ENCODE results near the gene MACROD2.

Gene MACROD2

GRCh38 chr20:15742627-15743026, 1747.3 kb downstream of the MACROD2 start:
- Mint-ChIP-seq H3K27ac (no peak overlapping the region), H3K27me3 (no peaks in the 10 kb centered on the region), H3K4me3 (no peak overlapping the region), H3K4me1 (no peaks in the 10 kb centered on the region), H3K9me3 (peaks cover 2% of the 10 kb centered on the region), H3K36me3 (no peaks in the 10 kb centered on the region)
- no peak for DNase-seq
- CTCF ChIA-PET = no interaction called here

- H3K9me3 Mint-ChIP-seq = peaks cover 8% of the 10 kb centered on the region
- no peaks in the 10 kb centered on the region for H3K36me3 Mint-ChIP-seq
- no peak overlapping the region for H3K4me3 Mint-ChIP-seq
- no peak for DNase-seq
- H3K27me3 Mint-ChIP-seq = no peaks in the 10 kb centered on the region
- CTCF ChIA-PET = no interaction called here
- no peaks in the 10 kb centered on the region for H3K4me1 Mint-ChIP-seq
- H3K27ac Mint-ChIP-seq = no peak overlapping the region
These were observed 1760.9 kb downstream of the MACROD2 start for GRCh38 chr20:15756002-15756753.

- Mint-ChIP-seq H3K27me3 (no peaks in the 10 kb centered on the region), H3K4me1 (no peaks in the 10 kb centered on the region), H3K9me3 (peaks cover 8% of the 10 kb centered on the region), H3K27ac (peak overlapping the region; percentile 28), H3K4me3 (no peak overlapping the region), H3K36me3 (no peaks in the 10 kb centered on the region)
- DNase-seq = no peak
- CTCF ChIA-PET = no interaction called here
These were observed 1761.4 kb downstream of the MACROD2 start for GRCh38 chr20:15756754-15757115.

DNA sequence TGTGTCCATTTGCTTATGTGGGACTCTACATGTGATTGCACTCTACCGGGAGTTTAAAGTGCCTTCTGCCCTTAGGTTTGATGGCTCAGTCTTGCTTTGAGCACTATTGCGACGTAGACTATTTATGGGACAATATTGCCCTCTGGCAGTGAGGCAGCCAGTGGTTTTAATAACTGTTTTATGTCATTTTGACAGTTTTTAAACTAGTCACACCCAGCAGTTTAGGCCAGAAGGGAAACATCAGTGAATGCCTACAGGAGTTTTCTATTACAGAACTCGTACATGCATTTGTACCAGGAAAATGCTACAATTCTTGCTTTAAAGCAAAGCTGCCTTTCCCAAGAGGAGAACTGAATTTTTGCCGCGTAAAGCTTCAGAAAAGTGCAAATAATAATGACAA, 1764.3 kb downstream of the MACROD2 start:
- CTCF ChIA-PET = no interaction called here
- DNase-seq = no peak
- Mint-ChIP-seq H3K9me3 (peaks cover 8% of the 10 kb centered on the region), H3K27me3 (no peaks in the 10 kb centered on the region), H3K4me3 (no peak overlapping the region), H3K27ac (no peak overlapping the region), H3K4me1 (no peaks in the 10 kb centered on the region), H3K36me3 (no peaks in the 10 kb centered on the region)

GRCh38 chr20:15760001-15760621, 1764.8 kb downstream of the MACROD2 start:
- H3K27ac Mint-ChIP-seq = no peak overlapping the region
- no peak overlapping the region for H3K4me3 Mint-ChIP-seq
- H3K4me1 Mint-ChIP-seq = no peaks in the 10 kb centered on the region
- H3K9me3 Mint-ChIP-seq = peaks cover 8% of the 10 kb centered on the region
- no peak for DNase-seq
- CTCF ChIA-PET = no interaction called here
- no peaks in the 10 kb centered on the region for H3K36me3 Mint-ChIP-seq
- H3K27me3 Mint-ChIP-seq = no peaks in the 10 kb centered on the region

DNA sequence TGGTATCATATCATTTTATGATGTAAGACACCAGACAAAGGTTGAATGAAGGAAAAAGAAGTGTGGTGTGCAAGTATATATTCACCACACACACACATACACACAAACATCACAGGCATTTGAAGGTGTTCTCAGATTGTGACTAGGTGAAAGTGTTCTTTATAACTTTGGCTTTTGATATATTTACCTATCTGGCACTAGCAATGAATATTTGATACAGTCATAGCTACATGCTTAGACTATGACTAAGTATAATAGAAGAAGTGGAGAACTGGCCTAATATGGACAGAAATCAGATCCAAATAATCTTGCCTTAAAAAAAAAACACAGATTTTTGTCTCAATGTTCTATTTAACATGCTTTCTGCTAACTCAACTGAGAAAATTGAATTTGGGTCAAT, 1768.0 kb downstream of the MACROD2 start:
- Mint-ChIP-seq H3K27me3 (no peaks in the 10 kb centered on the region), H3K36me3 (no peaks in the 10 kb centered on the region), H3K4me3 (no peak overlapping the region), H3K27ac (no peak overlapping the region), H3K4me1 (no peaks in the 10 kb centered on the region), H3K9me3 (peaks cover 3% of the 10 kb centered on the region)
- CTCF ChIA-PET = no interaction called here
- DNase-seq = no peak

DNA sequence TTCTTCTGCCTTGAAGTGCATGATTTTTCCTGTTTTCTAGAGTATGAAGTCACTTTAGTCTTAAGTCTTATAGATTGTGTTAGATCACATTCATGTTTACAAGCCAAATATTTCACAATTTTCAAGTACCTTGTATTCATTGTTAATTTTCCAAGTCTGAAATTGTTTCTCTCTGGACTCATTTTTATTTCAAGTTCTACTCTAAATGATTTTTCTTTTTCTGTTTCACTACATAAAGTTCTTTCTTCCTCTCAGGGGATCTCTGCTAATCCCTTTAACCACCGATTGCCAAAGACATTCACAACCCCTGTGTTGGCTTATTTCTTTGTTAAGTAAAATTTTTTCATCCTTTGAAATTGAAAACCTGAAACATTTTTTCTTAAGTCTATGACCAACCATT, 1772.3 kb downstream of the MACROD2 start:
- Mint-ChIP-seq H3K27me3 (no peaks in the 10 kb centered on the region), H3K9me3 (peaks cover 2% of the 10 kb centered on the region), H3K27ac (no peak overlapping the region), H3K36me3 (no peaks in the 10 kb centered on the region), H3K4me3 (no peak overlapping the region), H3K4me1 (no peaks in the 10 kb centered on the region)
- DNase-seq = no peak
- CTCF ChIA-PET = no interaction called here

DNA sequence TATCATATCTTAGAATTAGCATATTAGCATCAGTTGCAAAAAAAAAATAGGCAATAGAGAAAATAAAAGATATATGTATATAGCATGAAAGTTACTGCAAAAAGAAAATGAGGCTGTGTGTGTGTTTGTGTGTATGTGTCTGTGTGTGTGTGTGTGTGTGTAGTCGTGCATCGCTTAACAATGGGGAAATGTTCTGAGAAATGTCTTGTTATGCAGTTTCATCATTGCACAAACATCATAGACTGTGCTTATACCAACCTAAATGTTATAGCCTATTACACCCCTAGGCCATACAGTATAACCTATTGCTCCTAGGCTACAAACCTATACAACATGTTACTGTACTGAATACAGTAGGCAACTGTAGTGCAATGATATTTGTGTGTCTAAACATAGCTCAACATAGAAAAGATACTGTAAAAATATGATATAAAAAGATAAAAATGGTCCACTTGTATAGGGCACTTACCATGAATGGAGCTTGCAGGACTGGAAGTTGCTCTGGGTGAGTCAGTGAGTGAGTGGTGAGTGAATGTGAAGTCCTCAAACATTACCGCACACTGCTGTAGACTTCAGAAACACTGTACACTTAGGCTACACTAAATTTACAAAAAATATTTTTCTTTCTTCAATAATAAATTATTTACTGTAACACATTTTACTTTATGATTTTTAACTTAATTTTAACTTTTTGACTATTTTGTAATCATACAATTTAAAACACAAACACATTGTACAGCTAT, 1772.9 kb downstream of the MACROD2 start:
- H3K36me3 Mint-ChIP-seq = no peaks in the 10 kb centered on the region
- H3K27me3 Mint-ChIP-seq = no peaks in the 10 kb centered on the region

DNA sequence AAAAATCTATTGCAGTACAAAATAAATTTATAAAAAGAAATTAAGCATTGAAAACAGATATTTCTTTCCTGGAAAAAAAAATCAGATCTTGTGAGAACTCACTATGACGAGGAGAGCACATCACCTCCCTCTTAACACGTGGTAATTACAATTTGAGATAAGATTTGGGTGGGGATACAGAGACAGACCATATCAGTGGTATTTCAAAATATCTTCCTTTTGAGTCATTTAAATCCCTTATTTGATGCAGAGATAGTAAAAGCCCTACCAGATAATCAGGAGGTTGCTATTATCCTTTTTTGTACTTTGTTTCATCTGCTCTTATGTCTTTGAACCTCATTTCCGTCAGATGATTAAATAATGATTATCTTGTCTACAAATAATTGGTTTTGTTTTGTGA, 1777.5 kb downstream of the MACROD2 start:
- no peaks in the 10 kb centered on the region for H3K36me3 Mint-ChIP-seq
- no peak overlapping the region for H3K4me3 Mint-ChIP-seq
- H3K9me3 Mint-ChIP-seq = peaks cover 2% of the 10 kb centered on the region
- no peak for DNase-seq
- no peaks in the 10 kb centered on the region for H3K27me3 Mint-ChIP-seq
- H3K27ac Mint-ChIP-seq = no peak overlapping the region
- CTCF ChIA-PET = no interaction called here
- H3K4me1 Mint-ChIP-seq = no peaks in the 10 kb centered on the region

More for the DNA sequence above, 1772.9 kb downstream of the MACROD2 start:
- no peak for DNase-seq
- Mint-ChIP-seq H3K4me3 (no peak overlapping the region), H3K27ac (no peak overlapping the region), H3K4me1 (no peaks in the 10 kb centered on the region), H3K9me3 (peaks cover 2% of the 10 kb centered on the region)
- CTCF ChIA-PET = no interaction called here

DNA sequence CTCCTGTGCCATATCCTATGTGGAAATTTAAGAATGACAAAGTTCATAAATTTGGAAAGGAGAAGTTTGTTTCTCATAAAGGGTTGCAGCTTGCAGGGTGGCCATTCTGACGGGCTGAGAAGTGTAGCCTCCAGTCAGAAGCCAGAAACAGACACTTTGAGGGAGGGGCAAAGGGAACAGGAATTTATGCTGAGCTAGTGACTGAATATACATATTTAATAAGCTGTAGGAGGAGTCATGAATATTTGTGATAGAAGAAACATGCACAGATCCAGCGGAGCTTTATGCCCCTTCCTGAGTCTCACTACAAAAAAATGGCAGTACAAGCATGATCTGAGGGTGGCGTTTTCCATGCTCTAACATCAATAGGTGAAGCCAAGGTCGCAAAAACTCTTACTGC, 1779.6 kb downstream of the MACROD2 start:
- Mint-ChIP-seq H3K4me1 (no peaks in the 10 kb centered on the region), H3K36me3 (no peaks in the 10 kb centered on the region), H3K27ac (no peak overlapping the region), H3K9me3 (peaks cover 3% of the 10 kb centered on the region), H3K4me3 (no peak overlapping the region), H3K27me3 (no peaks in the 10 kb centered on the region)
- CTCF ChIA-PET = no interaction called here
- no peak for DNase-seq

- Mint-ChIP-seq H3K27ac (no peak overlapping the region), H3K27me3 (no peaks in the 10 kb centered on the region)
- CTCF ChIA-PET = no interaction called here
These were observed 1781.6 kb downstream of the MACROD2 start for GRCh38 chr20:15776770-15777466.

DNA sequence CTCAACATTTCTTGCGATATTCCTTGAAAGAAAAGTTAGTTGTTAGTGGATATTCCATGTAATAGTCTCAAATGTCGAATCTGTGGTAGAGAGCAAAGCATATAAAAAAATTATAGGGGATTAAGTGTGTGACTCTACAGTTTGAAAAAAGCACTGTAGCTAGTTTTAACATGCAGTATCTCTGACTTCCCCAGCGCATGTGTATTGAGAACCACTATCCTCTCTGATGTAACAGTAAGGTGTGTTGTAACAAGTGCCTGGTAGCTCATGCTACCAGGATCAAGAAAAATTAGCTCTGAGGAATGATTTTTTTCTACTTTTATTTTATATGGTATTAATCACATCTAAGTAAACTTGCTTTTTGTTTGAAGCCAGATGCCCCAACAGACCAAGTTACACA, 1788.7 kb downstream of the MACROD2 start:
- Mint-ChIP-seq H3K36me3 (no peaks in the 10 kb centered on the region), H3K4me1 (no peaks in the 10 kb centered on the region), H3K27ac (no peak overlapping the region), H3K9me3 (peaks cover 5% of the 10 kb centered on the region), H3K27me3 (no peaks in the 10 kb centered on the region), H3K4me3 (no peak overlapping the region)
- no peak for DNase-seq
- CTCF ChIA-PET = no interaction called here

More at GRCh38 chr20:15776770-15777466, 1781.6 kb downstream of the MACROD2 start:
- DNase-seq = no peak
- no peak overlapping the region for H3K4me3 Mint-ChIP-seq
- peaks cover 1% of the 10 kb centered on the region for H3K9me3 Mint-ChIP-seq
- no peaks in the 10 kb centered on the region for H3K36me3 Mint-ChIP-seq
- H3K4me1 Mint-ChIP-seq = no peaks in the 10 kb centered on the region

- H3K4me3 Mint-ChIP-seq = no peak overlapping the region
- DNase-seq = no peak
- H3K27me3 Mint-ChIP-seq = no peaks in the 10 kb centered on the region
- no peaks in the 10 kb centered on the region for H3K4me1 Mint-ChIP-seq
- no peak overlapping the region for H3K27ac Mint-ChIP-seq
- H3K9me3 Mint-ChIP-seq = peaks cover 5% of the 10 kb centered on the region
- CTCF ChIA-PET = interaction anchor here (0.8 kb wide), 1 partner anchor 8 kb away, joined by 3 read pairs; no protein-coding TSS in a partner anchor
- no peaks in the 10 kb centered on the region for H3K36me3 Mint-ChIP-seq
These were observed 1793.8 kb downstream of the MACROD2 start for GRCh38 chr20:15789079-15789478.

DNA sequence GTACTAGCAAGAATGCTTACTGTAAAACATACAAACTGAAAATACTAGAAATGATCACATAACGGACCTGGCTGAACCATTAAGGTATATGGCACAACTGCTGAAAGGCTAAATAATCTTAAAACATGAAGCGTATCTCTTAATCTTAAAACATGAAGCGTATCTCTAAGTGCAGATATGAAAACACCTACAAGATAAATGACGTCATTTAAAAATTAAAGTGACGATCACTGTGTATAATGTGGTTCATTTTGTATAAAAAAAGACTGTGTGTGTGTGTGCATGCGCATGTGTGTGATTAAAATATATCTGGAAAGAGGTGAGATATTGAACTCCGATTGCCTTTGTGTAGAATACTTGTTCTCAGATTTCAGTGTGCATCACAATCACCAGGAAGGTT, 1797.5 kb downstream of the MACROD2 start:
- Mint-ChIP-seq H3K27me3 (no peaks in the 10 kb centered on the region), H3K4me1 (no peaks in the 10 kb centered on the region), H3K27ac (no peak overlapping the region), H3K4me3 (no peak overlapping the region), H3K36me3 (no peaks in the 10 kb centered on the region), H3K9me3 (peaks cover 1% of the 10 kb centered on the region)
- CTCF ChIA-PET = no interaction called here
- DNase-seq = no peak

Measured in activated naive CD4-positive, alpha-beta T cell treated with anti-CD3 and anti-CD28 coated beads, Interleukin-2, amount 10 ng/mL, durations not matched to agents 7 days and 5 days (primary cell).